NOMO-1 (cell line): ENCODE measurements around the gene STT3B.
"Not testable (repeated sequence)": the region's sequence is repeated elsewhere in the genome, so short reads cannot be mapped to it uniquely, and the experiment has no call there.

Experiments
- DNase-seq, 2 experiments: peaks; one replicate each; lab custom pipeline; 2025; ENCODE audit not compliant: unreplicated experiment in 2 of 2; lab: John Stamatoyannopoulos, UW

The STT3B gene

DNA sequence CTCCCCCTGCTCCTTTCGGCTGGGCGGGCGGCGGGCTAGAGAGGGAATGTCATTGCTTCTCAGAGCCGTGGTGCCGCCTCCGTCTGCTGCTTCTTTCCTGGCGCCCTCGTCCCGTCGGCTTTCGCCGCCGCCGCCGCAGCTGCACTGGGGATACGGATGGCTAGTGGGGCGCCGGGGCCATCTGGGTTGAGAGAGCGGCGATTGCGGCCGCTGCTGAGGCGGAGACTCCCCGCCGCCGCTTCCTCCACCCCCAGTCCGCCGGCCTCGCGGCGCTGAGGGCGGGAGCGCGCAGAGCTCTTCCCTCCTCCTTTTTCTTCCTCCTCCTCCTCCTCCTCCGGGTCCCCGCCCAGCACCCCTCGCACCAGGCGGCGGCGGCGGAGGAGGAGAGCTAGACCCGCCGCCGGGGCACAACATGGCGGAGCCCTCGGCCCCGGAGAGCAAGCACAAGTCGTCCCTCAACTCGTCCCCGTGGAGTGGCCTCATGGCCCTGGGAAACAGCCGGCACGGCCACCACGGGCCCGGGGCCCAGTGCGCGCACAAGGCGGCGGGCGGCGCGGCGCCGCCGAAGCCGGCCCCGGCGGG lies at the start of gene STT3B:
TSS of gene STT3B (plus strand) at position 339 of the 582 bp plus-strand sequence. CDS start at position 413, 74 bp downstream.
- peak; percentile 78 to 82 for DNase-seq

DNA sequence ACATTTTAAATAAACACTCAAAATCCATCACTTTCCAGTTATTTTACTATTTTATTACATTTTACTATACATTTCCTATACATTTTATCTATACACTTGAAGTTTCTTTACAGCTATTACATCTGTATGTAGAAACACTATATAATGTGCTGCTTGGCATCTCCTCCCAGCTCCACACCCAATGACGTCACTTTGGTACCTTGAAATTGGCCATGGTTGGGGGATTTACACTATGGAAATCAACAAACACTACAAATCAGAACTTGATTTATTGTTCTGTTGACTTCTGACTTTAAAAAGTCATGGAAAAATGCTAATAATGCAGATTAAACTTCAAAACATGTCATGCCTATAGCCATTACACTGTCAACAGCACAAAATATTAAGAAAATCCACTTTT lies 48.9 kb upstream of the STT3B start:
- DNase-seq: no peak

DNA sequence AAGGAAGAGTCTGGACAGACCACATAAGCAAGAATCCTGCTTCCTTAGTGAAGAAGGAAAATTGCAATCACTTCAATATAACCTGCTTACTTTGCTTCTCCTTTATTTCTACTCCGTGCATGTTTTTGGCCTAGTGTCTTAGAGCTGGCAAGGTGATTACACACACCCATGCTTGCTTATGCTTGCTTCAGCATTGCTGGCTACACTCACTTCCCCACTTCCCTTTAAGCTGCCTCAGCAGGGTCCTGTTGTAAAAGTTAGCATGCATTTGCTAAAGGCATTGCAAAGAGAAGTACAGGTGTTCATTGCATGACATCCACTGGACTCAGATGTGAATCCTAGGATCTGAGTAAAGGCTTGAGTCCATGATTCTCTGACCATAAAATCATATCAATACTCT lies 47.5 kb upstream of the STT3B start:
- DNase-seq: peak in 1 of 2 experiments; percentile 53

DNA sequence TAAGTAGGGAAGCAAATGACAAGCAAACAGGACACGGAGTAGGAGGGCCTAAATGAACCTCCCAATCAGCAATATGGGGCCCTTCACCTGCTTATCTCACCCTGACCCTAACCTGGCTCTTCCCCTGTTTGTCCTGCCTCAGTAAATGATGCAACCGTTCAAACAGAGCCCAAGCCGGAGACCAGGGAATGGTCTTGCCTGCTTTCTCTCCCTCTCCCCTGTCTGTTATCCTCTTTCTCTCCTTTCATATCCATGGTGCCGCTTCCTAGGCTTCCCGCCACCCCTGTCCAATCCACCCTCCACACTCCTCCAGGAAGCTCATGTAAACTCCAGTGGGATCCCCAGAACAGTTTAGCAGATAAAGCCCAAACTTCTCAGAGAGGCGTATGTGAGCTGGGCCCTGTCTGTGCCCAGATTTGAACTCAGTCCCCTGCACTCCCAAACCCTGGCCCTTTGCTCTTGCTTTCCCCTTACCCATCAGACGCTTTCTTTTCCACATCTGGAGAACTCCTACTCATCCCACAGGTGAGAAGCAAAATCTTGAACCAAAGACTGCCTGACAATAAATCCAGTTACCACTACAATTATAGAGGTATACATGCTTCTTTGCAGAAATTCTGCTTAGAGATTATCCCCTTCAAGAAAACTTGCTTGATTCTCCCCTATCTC lies 45.7 kb upstream of the STT3B start:
- DNase-seq: no peak

DNA sequence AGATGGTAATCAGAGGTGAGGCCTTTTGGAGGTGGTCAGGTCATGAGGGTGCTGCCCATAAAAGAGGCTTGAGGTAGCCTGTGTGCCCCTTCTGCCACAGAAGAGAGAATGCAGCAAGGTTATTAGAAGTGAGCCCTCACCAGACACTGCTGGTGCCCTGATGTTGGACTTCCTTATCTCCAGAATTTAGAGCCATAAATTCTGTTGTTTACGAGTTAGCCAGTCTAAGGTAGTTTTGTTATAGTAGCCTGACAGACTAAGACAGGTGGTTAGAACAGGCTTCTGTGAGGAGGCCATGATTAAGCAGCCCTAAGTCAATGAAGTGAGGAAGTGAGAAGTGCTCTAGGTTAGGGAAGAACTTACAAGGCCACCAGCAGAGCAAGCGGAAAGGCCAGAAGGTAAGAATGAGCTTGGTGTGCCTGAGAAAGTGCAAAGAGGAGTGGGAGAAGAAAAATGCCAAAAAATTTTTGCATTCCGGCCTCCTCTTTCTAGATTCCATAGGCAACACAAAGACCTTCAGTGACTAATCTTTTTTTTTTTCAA lies 44.2 kb upstream of the STT3B start:
- no peak for DNase-seq

DNA sequence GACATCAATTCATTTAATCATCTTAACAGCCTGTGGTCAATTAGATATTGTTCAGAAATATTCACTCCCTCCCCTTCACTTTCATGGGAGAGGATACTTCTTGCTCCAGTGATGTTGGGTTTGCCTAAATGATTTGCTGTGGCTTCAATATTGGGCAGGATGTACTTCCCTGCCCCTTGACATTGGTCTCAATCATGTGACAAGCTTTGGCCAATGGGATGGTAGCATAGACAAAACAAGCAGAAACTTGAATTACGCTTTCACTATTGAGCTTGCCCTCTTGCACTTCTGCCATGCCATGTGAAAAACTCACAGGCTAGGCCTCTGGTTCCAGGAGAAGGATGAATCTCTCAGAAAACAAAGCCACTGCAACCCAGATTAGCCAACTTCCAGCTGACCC lies 42.2 kb upstream of the STT3B start:
- no peak for DNase-seq

DNA sequence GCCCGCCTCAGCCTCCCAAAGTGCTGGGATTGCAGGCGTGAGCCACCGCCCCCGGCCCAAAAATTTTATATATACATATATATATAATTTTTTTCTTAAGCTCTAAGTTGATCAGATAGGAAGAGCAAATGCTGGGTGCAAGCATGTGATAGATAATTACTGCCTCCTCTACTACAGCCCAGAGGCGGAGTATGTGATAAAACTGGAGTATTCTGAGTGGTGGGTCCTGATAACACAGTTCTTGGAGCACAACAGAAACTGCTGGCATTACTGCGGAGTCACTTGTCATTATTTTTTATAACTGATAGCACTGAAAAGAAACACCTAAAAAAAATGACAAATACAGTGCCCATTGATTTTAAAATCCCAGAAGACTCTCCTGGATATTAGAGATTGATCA lies 41.1 kb upstream of the STT3B start:
- no peak for DNase-seq

DNA sequence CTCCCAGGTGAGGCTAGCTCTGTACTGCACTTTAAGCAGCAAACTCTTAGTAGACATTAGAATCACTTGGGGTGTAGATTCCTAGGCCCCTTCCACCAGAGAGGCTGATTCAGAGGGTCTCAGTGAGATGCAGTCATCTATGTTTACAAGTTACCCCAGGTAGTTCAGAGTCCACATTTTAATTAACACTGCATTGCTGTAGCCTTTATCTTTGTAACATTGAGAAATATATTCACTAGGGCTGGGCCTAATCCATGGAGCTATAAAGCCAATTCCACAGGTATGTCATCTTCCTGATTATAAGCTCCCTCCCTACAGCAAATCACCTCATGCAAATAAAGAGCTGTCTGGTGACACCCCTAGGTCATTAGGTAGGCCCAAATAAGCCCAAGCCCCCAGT lies 39.6 kb upstream of the STT3B start:
- no peak for DNase-seq

DNA sequence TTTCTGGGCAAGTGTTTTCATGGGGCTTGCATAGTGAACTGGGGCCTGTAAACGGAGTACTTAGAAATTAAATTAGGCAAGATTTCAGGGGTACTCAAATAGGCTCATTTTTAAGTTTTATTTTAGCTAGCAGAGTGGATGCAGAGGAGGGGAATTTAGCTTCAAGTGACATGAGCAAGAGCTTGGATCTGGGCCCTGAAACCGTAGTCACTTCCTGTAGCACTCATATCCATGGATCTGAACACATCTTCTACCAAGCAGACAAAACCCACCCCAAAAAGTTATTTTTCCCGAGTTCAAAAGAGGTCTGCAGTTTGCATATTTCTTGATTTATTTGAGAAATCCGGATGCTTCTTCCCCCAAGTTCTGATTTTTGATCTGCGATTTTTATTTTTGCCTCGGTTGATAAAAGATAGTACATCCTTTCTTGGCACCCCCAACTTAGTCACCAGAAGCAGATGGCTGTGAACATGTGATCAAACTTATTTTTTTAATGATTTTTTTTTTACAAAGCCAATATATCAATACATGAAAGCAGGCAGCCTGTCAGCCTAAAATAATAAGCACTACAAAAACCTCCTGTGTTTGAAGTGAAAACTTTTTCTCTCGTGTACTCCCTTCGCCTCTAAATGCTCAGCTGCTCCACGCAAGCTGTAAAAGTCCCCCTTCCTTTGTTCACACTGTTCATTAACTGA lies 36.6 kb upstream of the STT3B start:
- no peak for DNase-seq

DNA sequence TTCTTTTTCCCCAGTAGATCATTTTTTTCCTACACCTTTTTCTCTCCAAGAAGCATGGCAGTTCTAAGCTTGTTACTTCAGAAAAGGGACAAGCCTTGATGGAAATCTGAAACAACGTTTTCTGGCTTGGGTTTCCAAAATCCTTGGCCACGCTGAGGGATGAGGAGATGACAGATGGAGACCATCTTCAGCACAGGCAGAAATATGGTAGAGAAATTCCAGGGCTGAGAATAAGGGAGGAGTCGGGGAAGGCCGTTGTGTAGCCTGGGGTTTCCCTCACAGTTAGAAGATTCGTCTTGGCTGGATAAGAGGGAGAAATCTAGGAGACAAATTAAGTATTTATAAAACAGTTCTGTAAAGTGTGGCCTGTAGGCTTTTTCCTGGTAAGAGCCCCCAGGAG lies 33.9 kb upstream of the STT3B start:
- no peak for DNase-seq

DNA sequence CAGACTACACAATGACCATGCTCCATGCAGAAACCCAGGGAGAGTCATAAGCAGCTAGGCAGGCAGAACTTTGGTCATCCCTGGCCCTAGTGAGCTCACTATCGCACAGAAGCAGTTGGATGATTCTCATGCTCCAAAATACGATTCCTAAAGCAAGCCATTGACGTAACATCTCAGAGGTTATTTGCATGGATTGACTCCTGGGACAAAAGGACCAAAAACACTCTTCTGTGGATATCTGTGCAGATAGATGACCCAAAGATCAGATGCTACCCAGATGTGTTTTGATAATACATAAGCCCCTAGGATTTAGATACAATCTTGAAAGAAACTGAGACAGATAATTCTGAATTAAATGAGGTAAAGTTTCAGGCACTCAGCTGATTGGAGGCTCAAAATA lies 33.4 kb upstream of the STT3B start:
- DNase-seq: no peak

DNA sequence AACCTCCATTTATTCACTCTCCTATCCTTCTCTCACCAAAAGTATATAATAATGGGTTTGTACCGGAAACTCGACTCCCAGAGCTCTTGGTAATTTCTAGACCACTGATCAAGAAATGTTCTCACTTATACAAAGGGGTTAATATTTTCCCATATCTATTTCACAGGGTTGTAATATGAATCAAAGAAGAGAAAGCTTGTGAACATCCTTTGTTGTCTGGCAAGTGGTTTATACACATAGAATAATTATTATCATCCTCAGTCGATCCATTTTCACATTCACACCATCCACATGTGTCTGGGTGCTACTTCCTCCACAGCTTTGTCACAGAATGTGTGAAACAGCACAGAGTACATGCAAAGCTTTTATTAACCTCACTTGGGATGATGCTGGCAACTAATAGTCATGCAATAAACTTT lies 29.9 kb upstream of the STT3B start:
- no peak for DNase-seq

DNA sequence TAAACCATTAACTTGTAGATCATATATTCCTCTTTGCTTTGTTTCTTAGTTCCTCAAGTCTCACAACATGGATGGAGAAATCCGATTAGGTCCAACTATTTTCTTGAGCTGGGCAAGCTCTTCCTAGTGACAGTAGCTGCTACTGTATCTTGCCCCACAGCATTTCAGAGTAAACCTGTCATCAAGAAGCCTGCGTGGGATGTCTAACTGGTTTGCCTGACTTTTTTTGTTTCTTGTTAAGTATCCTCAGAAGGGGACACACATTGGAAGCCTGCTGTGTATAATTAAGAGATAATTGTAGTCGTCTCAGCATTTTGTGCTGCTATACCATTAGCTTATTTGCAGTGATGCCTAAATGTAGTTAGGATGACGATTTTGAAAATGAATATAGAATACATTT lies 29.3 kb upstream of the STT3B start:
- DNase-seq: no peak

DNA sequence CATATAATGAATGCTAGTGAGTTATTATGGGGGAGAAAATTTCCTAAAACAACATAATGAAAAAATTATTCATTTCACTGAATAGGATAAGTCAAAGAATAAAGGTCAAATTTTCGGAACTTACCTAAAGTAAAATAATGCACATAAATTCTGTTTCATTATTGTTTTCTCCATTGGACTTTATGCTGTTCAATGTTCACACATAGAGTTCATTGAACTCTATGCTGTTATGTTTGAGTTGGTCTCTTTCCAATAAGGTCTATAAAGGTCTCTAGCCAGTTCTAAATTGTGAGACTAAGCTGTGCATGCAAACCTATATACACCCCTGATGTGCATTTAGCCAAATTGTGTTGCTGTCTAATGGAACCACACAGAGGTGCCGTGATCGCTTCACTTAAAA lies 28.5 kb upstream of the STT3B start:
- DNase-seq: no peak

DNA sequence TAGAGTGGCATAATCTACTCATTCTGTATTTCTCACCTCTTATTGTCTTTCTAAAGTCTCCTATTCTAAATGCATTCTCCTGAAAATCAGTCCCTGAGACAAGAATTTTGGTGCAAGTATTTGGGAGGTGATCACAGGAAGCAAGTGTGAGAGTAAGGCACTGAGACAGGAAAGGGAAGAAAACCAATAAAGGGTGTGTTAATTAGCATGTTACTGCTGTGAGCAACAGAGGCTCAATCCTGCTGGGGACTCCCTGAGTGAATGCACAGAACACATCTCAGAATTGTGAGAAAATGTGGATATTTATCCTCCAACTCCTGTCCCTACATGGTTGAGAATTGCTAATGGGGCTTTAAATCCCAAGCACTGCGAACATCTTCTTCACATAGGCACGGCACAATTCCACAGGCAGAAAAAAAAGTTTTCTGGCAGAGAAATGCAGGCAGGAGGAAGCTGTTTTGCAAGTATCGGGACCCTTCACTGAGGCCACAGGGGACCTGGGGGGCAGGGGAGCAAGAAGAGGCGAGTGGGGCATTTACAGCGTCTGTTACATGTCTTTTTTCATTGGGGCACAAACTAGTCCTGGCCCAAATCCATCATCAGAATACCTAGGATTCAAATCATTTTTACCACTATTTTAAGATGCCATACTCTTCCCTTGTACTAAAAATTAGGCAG lies 27.2 kb upstream of the STT3B start:
- DNase-seq: no peak

DNA sequence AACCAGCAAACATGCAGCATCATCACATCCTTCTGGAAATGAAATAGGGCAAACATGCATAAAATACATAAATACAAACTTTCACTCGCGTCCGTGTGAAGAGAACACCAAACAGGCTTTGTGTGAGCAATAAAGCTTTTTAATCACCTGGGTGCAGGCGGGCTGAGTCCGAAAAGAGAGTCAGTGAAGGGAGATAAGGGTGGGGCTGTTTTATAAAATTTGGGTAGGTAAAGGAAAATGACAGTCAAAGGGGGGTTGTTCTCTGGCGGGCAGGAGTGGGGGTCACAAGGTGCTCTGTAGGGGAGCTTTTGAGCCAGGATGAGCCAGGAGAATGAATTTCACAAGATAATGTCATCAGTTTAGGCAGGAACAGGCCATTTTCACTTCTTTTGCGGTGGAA lies 26.2 kb upstream of the STT3B start:
- DNase-seq: not testable (repeated sequence)

DNA sequence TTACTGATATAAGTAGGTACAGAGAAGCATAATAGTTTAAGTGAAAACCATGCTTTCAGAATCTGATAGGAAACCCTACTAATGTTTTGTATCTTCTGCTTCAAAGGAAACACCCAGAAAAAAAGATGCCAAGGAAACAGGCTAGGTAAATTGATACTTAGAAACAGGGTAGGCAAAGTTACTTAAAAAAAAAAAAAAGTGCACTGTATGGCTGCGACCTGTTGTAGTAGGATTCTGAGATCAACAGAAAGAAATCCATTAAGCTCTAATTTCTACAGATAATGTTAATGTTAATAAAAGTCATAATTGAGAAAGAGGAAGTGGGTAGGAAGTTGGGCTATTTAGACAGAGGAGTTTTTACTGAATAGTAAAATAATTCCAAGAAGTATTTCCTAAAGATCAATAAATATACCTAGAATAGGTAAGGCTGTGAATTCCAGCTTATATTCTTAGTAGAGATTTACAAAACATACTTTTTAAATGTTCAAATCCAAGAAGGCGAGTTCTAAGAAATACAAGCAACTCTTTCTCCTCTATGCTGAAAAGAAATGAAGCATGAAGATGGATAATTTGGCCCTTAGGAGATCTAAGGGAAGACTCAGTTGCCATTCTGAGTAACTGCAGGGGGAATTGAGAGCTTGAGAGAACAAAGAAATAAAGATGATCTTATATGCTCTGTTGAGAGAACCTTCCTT lies 24.1 kb upstream of the STT3B start:
- no peak for DNase-seq

DNA sequence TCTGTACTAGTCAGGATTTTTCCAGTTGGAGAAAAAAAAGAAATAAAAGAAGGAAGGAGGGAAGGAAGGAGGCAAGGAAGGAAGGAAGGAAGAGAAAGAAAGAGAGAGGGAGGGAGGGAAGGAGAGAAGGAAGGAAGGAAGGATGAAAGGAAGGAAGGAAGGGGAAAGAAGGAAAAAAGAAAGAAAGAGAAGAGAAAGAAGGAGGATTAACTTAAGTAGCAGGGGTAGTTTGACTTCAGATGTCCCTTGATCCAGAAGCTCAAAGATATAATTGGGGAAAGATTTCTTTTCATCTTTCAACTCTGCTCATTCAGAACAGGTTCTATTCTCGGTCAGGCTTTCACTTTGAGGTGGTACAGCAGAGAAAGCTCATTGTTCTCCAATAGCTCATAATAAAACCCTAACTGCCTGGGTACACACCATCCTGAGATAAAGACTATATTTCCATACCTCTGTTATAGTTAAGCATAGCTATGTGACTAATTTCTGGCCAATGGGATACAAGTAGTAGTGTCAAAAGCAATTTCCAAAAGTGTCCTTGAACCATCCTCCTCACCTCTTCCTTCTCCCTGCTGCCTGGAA lies 23.5 kb upstream of the STT3B start:
- DNase-seq: no peak

DNA sequence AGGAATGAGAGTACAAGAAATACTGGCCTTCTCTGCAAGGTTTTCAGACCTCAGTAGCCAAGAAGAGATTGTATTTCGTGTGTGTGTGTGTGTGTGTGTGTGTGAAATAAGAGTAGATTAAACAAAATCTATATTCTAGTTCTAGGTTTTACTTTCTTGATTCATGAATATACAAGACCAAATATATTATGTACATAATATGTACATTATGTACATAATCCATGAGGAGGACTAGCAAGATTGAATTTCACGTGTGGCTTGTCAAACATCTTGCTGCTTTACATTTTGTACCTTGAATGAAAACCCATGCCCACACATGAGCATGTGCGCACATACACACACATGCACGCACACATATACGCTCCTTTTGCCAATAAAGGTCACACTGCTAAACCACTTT lies 18.2 kb upstream of the STT3B start:
- no peak for DNase-seq

DNA sequence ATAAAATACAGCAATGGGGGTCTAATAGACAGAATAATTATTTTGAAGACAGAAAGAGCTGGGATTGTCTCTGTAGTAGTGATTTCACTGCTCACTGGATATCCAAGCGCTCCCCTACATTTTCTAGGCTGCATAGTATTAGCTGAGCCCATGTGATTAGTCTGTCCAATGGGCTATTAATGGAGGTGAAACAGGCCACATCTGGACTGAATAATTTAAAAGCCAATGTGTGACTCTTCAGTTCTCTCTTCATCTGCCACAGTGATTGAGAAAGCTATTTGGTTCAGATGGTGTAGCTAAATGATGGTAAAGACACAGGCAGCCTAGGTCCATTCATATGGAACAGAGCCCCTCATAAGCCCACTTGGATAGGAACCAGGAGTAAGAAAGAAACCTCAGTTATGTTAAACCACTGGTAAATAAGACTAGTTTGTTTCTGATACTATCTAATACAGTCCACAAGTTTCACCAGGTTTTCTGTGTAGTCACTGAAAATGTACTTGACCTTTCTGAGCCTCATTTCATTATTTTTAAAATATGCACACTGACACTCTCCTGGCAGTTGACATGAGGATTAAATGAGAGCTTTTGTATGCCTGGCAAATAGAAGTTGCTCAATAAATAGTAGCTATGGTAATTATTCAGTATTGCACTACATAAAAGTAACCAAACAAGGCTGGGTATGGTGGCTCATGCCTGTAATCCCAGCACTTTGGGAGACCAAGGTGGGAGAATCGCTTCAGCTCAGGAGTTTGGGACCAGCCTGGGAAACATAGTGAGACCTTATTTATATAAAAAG lies 17.0 kb upstream of the STT3B start:
- no peak for DNase-seq
